Measurements from ENCODE around the gene ICAM1.
"Not testable (repeated sequence)": the region's sequence is repeated elsewhere in the genome, so short reads cannot be mapped to it uniquely, and the experiment has no call there.

Gene ICAM1

DNA sequence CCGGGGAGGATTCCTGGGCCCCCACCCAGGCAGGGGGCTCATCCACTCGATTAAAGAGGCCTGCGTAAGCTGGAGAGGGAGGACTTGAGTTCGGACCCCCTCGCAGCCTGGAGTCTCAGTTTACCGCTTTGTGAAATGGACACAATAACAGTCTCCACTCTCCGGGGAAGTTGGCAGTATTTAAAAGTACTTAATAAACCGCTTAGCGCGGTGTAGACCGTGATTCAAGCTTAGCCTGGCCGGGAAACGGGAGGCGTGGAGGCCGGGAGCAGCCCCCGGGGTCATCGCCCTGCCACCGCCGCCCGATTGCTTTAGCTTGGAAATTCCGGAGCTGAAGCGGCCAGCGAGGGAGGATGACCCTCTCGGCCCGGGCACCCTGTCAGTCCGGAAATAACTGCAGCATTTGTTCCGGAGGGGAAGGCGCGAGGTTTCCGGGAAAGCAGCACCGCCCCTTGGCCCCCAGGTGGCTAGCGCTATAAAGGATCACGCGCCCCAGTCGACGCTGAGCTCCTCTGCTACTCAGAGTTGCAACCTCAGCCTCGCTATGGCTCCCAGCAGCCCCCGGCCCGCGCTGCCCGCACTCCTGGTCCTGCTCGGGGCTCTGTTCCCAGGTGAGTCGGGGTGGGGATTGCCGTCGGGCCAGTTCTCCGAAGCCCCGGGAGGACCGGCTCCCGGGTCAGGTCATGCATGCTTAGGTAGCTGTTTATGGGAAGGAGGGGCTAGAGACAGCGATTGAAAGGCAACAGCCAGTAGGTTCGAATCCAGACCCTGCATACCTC is at the start of gene ICAM1:
Gene ICAM1, plus strand, starts transcription at position 505 of the 779 bp plus-strand sequence. Its CDS starts 40 bp downstream, at position 545.
- DNase-seq (ENCODE audit: low spot score): peak; percentile 63

- DNase-seq (ENCODE audit: low spot score): no peak
These were observed 48.6 kb upstream of the ICAM1 start for GRCh38 chr19:10222201-10222890.

DNA sequence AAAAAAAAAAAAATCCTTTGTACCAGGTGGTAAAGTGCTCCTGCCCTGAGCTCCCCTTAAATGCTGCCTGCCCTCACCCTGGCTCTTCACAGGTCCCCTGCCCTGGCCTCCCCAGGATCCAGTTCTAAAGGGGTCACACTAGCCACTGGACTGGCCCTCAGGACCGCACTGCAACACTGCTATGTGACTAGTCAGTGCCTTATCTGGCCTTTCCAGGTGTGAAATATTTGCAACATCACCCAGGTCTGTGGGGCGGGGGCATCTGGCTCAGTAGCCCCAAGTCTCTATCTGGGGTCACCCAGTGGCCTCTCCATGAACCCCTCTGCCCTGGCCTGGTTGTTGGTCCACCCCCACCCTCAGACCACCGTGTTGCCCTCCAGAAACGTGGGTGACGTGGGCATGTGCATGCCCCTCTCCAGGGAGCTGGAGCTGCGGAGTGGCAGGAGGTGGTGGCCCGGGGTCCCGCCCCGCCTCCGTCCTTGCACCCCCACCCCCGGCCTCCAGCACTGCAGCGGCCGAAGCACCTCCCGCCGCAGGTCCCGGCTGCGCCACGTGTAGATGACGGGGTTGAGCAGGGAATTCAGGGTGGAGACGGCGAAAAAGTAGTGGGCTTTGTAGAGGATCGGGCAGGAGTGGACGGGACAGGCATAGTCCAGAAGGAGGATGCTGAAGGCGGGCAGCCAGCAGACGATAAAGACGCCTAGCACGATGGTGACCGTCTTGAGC is 47.3 kb upstream of the ICAM1 start:
- no peak for DNase-seq (ENCODE audit: low spot score)

- DNase-seq (ENCODE audit: low spot score): no peak
These were observed 46.6 kb upstream of the ICAM1 start for GRCh38 chr19:10224337-10224736.

GRCh38 chr19:10226021-10226375 is 44.9 kb upstream of the ICAM1 start:
- no peak for DNase-seq (ENCODE audit: low spot score)

DNA sequence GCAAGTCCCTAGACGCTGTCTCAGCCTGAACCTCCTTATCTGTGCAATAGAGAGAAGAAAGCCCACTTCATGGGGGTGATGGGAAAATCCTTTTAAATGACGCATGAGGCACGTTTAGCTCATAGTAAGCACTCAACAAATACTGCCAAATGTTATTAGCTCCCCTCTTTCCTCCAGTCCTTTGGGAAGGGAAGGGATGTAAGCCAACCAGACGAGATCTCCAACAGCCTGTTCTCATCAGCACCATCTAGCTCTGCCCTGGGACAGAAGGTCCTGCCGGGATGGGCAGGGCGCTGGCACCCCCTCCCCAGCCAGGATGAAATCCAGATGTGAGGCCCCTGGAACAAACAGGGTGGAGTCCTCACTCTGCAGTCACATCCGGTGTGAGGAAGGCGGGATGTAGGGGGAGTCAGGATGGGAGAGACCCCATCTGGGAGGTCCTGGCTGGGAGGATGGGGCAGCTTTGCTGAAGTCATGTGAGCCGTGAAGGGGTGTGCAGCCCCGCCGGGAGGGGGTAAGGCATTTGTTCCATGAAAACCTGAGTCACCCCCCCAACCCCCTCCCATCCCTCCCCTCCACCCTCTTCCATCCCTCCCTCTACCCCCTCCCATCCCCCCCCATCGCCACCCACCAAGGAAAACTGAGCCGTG is 44.4 kb upstream of the ICAM1 start:
- no peak for DNase-seq (ENCODE audit: low spot score)

GRCh38 chr19:10227026-10227971 is 43.6 kb upstream of the ICAM1 start:
- no peak for DNase-seq (ENCODE audit: low spot score)

DNA sequence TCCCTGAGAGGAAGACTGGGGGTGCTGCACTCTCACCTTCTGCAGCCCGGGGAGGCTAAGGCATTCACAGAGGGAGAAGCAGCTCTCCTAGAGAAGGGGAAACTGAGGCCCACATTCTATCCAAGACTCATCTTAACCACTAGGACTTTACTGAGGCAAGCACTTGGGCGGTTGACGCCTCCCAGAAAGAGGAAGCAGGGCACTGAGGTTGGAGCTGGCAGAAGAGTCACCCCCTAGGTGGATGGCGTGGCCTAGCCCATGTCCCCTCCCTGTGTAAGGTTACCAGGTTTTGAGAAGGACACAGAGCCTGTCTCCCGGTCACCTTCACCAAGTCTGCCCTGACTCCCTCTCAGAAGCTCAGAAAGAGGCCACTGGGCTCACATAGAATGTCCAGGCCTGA is 42.5 kb upstream of the ICAM1 start:
- DNase-seq (ENCODE audit: low spot score): no peak

GRCh38 chr19:10228920-10229319 is 42.0 kb upstream of the ICAM1 start:
- DNase-seq (ENCODE audit: low spot score): peak; percentile 54

DNA sequence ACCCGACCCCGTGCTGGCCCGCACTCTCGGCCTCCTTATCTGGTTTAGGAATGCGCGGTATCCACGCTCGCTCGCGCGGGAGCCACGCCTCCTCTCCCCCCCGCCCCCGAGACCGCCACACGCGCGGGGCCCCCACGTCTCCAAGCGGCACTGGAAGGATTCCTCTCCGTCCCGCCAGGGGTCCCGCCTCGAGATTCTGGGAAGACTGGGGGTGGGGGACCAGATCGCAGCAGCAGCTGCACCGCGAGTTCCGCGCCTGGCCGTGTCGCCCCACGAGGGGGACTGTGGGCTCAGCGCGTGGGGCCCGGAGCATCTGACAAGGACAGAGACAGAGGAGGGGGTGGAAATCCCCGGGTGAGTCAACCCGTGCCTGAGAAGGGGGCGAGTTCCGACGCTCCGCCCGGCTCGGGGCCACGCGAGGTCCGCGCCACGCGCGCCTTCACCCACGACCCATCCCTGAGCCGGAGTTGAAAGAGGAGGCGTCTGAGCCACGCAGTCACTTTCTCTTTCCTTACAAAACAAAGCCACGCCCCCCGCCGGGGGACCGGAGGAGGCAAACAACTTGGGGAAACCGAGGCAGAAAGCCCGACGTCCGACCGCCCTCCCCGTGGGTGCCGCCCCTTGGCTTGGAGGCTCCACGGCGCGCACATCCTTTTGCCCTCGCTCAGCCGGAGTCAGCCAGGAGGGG is 40.6 kb upstream of the ICAM1 start:
- DNase-seq (ENCODE audit: low spot score): no peak

DNA sequence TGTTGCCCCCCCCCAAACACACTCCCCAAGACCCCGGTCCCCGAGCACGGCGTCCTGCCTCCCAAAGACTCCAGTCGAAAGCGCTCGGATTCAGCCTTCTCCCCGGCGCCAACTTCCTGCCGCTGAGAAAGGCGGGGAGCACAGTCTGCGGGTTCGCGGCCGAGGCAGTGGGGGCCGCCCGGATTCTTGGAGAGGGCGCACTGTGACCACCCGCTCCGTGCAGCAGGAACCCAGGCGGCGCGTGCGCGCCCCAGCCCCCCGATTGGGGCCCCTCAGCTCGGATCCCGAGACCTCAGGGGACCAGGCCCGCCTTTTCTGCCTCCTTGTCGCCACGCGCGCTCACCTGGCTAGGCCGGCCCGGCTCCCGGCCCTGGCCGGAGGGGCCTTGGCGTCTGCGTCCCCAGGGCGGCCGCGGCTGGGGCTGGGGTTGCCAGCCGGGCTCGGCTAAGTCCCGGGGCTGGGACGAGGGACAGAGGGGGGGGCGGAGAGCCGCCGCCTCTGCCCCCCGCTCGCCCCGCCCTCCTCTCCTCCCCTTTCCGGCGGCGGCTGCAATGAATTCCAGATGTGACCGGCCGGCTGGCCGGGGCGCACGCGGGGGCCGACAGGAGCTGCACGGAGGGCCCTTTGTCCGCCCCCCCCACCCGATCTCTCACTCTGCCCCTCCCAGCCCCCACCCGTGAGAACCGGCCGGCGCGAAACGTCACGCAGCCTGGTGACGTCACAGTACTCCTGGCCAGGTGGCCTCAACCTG is 39.9 kb upstream of the ICAM1 start, which contains the start of gene S1PR2:
Gene S1PR2, minus strand, starts transcription at position 471 of the 751 bp plus-strand sequence. CDS start 6,426 bp downstream, outside the sequence.
- peak; percentile 84 for DNase-seq (ENCODE audit: low spot score)

DNA sequence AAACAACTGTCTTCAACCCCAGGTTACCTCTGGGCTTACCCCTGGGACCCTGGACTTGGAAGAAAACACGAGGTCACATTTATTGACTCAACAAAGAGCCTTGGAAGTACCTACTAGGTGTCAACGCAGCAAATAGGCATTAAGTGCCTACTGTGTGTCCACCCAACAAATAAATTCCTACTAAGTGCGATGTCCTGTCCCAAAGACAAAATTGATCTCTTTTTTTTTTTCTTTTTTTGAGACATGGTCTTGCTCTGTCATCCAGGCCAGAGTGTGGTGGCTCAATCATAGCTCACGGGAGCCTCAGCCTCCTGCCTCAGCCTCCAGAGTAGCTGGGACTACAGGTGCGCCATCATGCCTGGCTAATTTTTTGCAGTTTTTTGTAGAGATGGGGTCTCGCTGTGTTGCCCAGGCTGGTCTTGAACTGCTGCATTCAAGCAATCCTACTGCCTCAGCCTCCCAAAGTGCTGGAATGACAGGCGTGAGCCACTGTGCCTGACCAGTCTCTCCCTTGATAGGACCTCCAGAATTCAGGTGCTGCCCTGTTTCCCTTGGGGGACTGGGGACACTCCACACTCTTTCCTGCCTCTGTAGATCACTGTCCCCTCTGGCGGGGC is 39.2 kb upstream of the ICAM1 start:
- DNase-seq (ENCODE audit: low spot score): no peak

DNA sequence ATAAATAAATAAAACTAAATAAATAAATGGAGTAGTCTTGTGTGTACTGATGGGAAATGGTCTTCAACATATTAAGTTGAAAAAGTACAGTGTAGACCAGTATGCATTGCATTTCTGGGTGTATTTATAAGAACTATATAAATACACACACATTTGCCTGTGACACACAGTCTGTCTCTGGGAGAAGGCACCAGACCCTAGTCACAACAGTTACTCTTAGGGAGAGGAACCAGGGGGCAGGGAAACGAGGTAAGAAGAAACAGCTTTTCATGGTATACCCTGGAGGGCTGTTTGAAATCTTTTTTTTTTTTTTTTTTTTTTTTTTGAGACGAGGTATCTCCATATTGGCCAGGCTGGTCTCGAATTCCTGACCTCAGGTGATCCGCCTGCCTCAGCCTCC is 37.0 kb upstream of the ICAM1 start:
- no peak for DNase-seq (ENCODE audit: low spot score)

DNA sequence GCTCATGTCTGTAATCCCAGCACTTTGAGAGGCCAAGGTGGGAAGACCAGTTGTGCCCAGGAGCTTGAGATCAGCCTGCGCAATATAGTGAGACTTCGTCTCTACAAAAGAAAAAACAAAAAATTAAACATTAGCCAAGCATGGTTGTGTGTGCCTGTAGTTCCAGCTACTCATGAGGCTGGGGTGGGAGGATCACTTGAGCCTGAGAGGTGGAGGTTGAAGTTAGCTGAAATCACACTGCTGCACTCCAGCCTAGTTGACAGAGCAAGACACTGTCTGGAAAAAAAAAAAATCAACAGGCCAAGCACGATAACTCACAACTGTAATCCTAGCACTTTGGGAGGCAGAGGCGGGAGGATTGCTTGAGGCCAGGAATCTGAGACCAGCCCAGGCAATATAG is 35.9 kb upstream of the ICAM1 start:
- no peak for DNase-seq (ENCODE audit: low spot score)

DNA sequence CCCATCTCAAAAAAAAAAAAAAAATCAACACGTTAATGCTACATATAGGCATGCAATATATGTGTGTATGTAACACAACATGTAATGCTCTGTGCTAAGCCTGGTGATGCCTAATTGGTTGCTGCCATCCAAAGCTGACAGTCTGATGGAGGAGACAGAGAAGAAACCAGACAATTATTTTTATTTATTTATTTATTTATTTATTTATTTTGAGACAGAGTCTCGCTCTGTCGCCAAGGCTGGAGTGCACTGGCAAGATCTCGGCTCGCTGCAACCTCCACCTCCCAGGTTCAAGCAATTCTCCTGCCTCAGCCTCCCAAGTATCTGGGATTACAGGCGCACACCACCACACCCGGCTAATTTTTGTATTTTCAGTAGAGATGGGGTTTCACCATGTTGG is 35.5 kb upstream of the ICAM1 start:
- DNase-seq (ENCODE audit: low spot score): not testable (repeated sequence)

DNA sequence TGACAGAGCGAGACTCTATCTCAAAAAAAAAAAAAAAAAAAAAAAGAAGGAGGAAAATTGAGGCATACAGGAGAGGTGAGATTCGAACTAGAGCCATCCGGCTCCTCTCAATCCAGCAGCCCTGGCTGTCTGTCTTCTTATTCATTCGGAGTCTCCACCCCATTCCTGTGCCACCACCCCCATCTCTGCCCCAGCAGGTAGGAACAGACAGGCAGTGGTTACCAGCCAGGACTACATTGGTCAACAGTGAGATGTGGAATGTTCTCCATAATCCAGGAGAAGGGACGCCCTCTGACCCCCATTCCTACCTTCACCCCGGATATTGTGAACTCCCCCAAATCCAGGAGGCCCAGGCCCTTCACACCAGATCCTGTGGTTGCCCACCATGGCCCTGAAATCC is 33.2 kb upstream of the ICAM1 start:
- DNase-seq (ENCODE audit: low spot score): no peak

DNA sequence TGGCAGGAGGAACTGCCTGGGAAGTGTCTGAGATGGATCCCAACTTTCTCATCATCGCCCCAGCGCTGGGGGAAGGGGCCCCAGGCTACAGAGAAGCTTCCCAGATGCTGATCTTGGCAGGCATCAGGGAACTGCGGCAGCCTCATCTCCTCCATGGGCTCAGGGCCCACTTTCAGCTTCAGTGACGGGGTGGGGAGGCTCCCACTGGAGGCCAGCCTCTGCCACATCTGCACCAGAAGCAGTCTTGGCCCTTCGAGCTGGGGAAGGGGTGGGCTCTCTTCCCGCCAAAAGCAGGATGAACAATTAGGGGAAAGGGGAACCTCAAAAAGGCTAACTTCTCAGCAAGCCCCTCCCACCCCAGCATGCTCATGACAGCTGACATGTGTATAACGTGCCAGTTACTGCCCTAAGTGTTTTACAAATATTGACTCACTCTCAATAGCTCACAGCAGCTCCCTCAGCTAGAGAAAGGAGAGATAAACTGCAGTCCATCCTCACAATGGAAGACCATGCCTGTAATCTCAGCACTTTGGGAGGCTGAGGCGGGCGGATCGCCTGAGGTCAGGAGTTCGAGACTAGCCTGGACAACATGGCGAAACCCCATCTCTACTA is 32.6 kb upstream of the ICAM1 start:
- DNase-seq (ENCODE audit: low spot score): no peak

DNA sequence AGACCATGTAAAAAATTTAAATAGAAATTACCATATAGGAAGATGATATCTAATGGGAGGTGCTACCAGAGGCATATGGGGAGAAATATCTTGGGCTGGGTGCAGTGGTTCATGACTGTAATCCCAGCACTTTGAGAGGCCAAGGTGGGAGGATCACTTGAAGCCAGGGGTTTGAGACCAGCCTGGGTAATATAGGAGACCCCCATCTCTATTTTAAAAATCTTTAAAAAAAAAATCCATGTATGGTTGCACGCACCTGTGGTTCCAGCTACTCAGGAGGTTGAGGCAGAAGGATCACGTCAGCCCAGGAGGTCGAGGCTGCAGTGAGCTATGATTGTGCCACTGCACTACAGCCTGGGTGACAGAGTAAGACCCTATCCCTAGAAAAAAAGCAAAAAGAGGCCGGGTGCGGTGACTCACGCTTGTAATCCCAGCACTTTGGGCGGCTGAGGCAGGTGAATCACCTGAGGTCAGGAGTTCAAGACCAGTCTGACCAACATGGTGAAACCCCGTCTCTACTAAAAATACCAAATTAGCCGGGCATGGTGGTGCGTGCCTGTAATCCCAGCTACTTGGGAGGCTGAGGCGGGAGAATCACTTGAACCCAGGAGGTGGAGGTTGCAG is 29.0 kb upstream of the ICAM1 start:
- not testable (repeated sequence) for DNase-seq (ENCODE audit: low spot score)

Measured in SW480 (cell line).